Renal cortical epithelial cell (primary cell): ENCODE measurements around the gene TNIP1. TPM values are rescaled to one million over a fixed set of nuclear protein-coding genes. Genes with fewer than 3 reads are reported as not detected.
A peak's percentile ranks its signal among the peaks of the same experiment; 100 is the strongest.

ENCODE experiments used
- DNase-seq: peaks from one replicate; pipeline ENCODE4 v3.0.0-alpha.2; 2011; ENCODE audit warnings: low read depth
- total RNA-seq: library from RNA; depleted of rRNA; stranded (reverse); fragments of >200 nt; gene quantifications from 2 replicates; pipeline ENCODE4 v1.2.3, GENCODE V29; 2014

Gene TNIP1
- total RNA-seq, 1 donor from 2014 or later, result 402 TPM

- no peak for DNase-seq
Measured at GRCh38 chr5:151106043-151106442, 25.2 kb upstream of the TNIP1 start.

- no peak for DNase-seq
Measured at GRCh38 chr5:151105561-151105960, 24.7 kb upstream of the TNIP1 start.

- peak; percentile 32 for DNase-seq
Measured at GRCh38 chr5:151104795-151105194, 24.0 kb upstream of the TNIP1 start.

- no peak for DNase-seq
Measured at GRCh38 chr5:151101746-151102145, 20.9 kb upstream of the TNIP1 start.

- no peak for DNase-seq
Measured at GRCh38 chr5:151101151-151101550, 20.3 kb upstream of the TNIP1 start.

GRCh38 chr5:151100681-151101080 lies 19.8 kb upstream of the TNIP1 start:
- no peak for DNase-seq

GRCh38 chr5:151098768-151099121 lies 17.9 kb upstream of the TNIP1 start:
- no peak for DNase-seq

- no peak for DNase-seq
Measured at GRCh38 chr5:151097820-151098767, 17.3 kb upstream of the TNIP1 start.

GRCh38 chr5:151097061-151097460 lies 16.2 kb upstream of the TNIP1 start:
- DNase-seq, result no peak

- DNase-seq, result no peak
Measured at GRCh38 chr5:151096001-151096373, 15.2 kb upstream of the TNIP1 start.

- peak; percentile 49 for DNase-seq
Measured at GRCh38 chr5:151095341-151096000, 14.6 kb upstream of the TNIP1 start.

GRCh38 chr5:151094852-151095245 lies 14.0 kb upstream of the TNIP1 start:
- peak; percentile 42 for DNase-seq

- DNase-seq, result peak; percentile 73
Measured at GRCh38 chr5:151094030-151094851, 13.4 kb upstream of the TNIP1 start.

- peak; percentile 99 for DNase-seq
Measured at GRCh38 chr5:151093476-151093889, 12.6 kb upstream of the TNIP1 start.

GRCh38 chr5:151092762-151093161 lies 11.9 kb upstream of the TNIP1 start:
- DNase-seq, result peak; percentile 87

GRCh38 chr5:151089726-151090125 lies 8.9 kb upstream of the TNIP1 start:
- no peak for DNase-seq

- DNase-seq, result no peak
Measured at GRCh38 chr5:151088986-151089385, 8.2 kb upstream of the TNIP1 start.

GRCh38 chr5:151087486-151087885 lies 6.7 kb upstream of the TNIP1 start:
- DNase-seq, result no peak

- DNase-seq, result no peak
Measured at GRCh38 chr5:151086905-151087360, 6.1 kb upstream of the TNIP1 start.

- no peak for DNase-seq
Measured at GRCh38 chr5:151086192-151086869, 5.5 kb upstream of the TNIP1 start.

GRCh38 chr5:151085517-151086041 lies 4.7 kb upstream of the TNIP1 start:
- peak; percentile 77 for DNase-seq
